Kasumi-1 (cell line): ENCODE results near the gene NHSL1.

ENCODE experiments used
- DNase-seq, 2 experiments: peaks; one replicate each; lab custom pipeline; 2025; lab: John Stamatoyannopoulos, UW

The NHSL1 gene

GRCh38 chr6:138465007-138465645 lies 34.2 kb downstream of the NHSL1 start:
- DNase-seq = peak; percentile 64 to 66

GRCh38 chr6:138464085-138464484 lies 35.2 kb downstream of the NHSL1 start:
- no peak for DNase-seq

GRCh38 chr6:138461647-138462046 lies 37.6 kb downstream of the NHSL1 start:
- DNase-seq = no peak

- no peak for DNase-seq
Measured at GRCh38 chr6:138456401-138456790, 42.9 kb downstream of the NHSL1 start.

GRCh38 chr6:138455746-138456400 lies 43.4 kb downstream of the NHSL1 start:
- DNase-seq = peak in 1 of 2 experiments; percentile 21

- no peak for DNase-seq
Measured at GRCh38 chr6:138454981-138455706, 44.1 kb downstream of the NHSL1 start.

- no peak for DNase-seq
Measured at GRCh38 chr6:138451043-138451442, 48.3 kb downstream of the NHSL1 start.

GRCh38 chr6:138450445-138450844 lies 48.8 kb downstream of the NHSL1 start:
- no peak for DNase-seq

GRCh38 chr6:138446821-138447220 lies 52.5 kb downstream of the NHSL1 start:
- DNase-seq = no peak

GRCh38 chr6:138443979-138444378 lies 55.3 kb downstream of the NHSL1 start:
- DNase-seq = no peak

GRCh38 chr6:138442663-138443062 lies 56.6 kb downstream of the NHSL1 start:
- no peak for DNase-seq

- DNase-seq = no peak
Measured at GRCh38 chr6:138441965-138442364, 57.3 kb downstream of the NHSL1 start.

- peak; percentile 74 to 77 for DNase-seq
Measured at GRCh38 chr6:138440758-138441357, 58.4 kb downstream of the NHSL1 start.

GRCh38 chr6:138440296-138440695 lies 59.0 kb downstream of the NHSL1 start:
- no peak for DNase-seq

GRCh38 chr6:138439546-138439945 lies 59.7 kb downstream of the NHSL1 start:
- no peak for DNase-seq

- DNase-seq = peak; percentile 31 to 42
Measured at GRCh38 chr6:138434925-138435324, 64.4 kb downstream of the NHSL1 start.

- no peak for DNase-seq
Measured at GRCh38 chr6:138434096-138434495, 65.2 kb downstream of the NHSL1 start.

- no peak for DNase-seq
Measured at GRCh38 chr6:138432063-138432356, 67.3 kb downstream of the NHSL1 start.

- peak; percentile 36 for DNase-seq
Measured at GRCh38 chr6:138431256-138432062, 67.8 kb downstream of the NHSL1 start.

- DNase-seq = no peak
Measured at GRCh38 chr6:138430361-138431145, 68.7 kb downstream of the NHSL1 start.

GRCh38 chr6:138429761-138430160 lies 69.5 kb downstream of the NHSL1 start:
- no peak for DNase-seq
